NCI-H526 treated with DMSO at 0.1 percent for 48 hours (cell line): ENCODE data around the gene IGLON5.

ENCODE experiments used
- DNase-seq: peaks from one replicate; lab custom pipeline; 2025; lab: John Stamatoyannopoulos, UW

The IGLON5 gene

GRCh38 chr19:51365211-51365964 lies 53.9 kb downstream of the IGLON5 start:
- DNase-seq = no peak

GRCh38 chr19:51365965-51366388 lies 54.5 kb downstream of the IGLON5 start, which contains the start of gene ETFB:
TSS of gene ETFB (minus strand) at chr19:51366388. CDS start at chr19:51366326, 62 bp downstream.
- no peak for DNase-seq

GRCh38 chr19:51366389-51367254 lies 55.2 kb downstream of the IGLON5 start:
- peak; percentile 98 for DNase-seq

DNA sequence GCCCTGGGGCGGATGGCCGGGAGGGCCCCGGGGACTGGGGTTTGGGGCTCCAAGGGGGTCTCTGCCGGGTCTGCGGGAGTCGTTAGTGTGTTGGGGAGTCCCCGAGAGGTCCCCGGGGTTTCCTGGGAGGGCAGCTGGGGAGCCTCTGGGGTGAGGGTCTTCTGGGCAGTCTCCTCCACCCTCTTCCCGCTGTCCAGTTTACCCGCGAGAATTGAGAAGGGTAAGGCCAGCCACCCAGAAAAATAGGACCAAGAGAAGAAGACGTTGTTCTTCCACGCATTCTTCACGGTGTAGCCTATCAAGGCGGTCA lies 55.8 kb downstream of the IGLON5 start:
- DNase-seq = no peak

DNA sequence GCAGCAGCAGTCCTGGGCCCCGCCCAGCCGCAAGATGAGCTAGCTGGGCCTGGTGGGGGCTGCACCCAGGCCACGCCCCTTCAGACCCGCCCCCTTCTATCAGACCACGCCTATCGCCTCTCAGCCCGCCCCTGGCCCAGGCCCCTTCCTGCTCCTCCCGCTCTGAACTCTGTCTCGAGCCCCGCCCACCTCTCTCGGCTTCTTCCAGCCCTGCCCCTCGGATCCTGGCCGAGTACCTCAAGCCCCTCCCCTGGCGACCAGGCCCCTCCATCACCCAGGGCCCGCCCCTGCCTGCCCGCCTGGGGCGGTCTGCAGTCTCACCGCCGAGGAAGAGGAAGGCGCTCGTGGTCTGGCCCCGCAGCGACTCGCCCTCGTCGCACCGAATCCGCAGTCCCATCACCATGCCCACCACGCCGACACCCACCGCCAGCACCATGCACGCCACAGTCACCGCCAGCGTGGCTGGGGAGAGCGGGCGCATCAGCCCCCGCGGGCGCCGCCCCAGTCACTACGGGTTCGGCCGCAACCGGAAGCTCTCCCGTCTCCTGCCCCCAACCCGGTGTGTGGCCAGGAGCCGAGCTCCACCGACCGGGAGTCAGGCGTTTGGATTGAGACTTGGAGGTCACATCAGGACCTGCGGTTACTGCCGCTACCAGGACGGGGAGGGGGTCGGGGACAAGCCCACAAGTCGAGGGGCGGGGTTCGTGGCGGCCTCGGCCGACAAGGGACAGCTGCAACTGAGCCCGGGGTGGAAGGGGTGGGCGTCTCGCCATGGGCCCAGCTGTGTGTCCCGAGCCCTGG lies 56.3 kb downstream of the IGLON5 start:
- DNase-seq = peak; percentile 97

- DNase-seq = no peak
Observed at GRCh38 chr19:51368366-51369282, 57.2 kb downstream of the IGLON5 start, which contains the start of gene CLDND2. TSS of gene CLDND2 (minus strand) at chr19:51369003. CDS start at chr19:51368577, 426 bp downstream.

DNA sequence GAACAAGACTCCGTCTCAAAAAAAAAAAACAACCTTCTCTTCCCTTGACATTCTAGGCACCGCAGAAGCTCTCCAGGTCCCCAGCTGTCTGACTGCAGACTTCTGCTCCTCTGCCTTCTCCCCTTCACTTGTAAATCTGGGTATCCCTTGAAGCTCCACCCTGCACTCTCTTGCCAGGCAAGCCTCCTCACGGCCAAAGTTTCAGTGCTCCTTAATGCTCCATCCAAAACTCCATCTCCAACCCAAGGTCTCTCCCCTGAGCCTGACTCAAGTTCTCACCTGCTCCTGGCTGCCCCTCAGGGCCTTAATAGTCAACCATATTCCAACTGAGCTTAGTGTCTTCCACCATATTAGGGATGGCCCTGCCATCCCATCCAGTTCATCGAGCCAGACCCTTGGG lies 58.8 kb downstream of the IGLON5 start:
- no peak for DNase-seq

DNA sequence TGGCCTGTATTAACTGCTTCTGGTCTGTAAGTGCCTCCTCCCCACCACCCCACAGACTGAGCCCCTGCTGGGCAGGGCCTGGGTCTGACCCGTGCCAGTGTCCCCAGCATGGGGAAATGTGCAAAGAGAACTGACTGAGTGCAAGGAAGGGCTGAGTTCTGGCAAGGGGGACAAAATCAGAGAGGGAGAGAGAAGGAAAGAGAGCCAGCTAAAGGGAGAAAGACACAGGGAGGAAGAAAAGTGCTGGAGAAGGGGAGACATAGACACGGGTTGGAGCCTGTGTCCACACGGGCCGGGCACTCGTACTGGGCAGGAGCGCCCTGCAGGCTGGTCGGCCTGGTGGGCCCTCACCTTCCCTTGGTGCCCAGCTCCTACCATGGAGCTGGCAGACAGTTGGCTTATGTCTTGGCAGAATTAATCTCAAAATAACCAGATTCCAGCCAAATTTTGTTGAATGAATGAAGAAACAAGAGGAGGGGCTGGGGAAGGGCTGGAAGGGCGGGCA lies 59.8 kb downstream of the IGLON5 start:
- no peak for DNase-seq

- DNase-seq = no peak
Observed at GRCh38 chr19:51372021-51372648, 60.7 kb downstream of the IGLON5 start.

DNA sequence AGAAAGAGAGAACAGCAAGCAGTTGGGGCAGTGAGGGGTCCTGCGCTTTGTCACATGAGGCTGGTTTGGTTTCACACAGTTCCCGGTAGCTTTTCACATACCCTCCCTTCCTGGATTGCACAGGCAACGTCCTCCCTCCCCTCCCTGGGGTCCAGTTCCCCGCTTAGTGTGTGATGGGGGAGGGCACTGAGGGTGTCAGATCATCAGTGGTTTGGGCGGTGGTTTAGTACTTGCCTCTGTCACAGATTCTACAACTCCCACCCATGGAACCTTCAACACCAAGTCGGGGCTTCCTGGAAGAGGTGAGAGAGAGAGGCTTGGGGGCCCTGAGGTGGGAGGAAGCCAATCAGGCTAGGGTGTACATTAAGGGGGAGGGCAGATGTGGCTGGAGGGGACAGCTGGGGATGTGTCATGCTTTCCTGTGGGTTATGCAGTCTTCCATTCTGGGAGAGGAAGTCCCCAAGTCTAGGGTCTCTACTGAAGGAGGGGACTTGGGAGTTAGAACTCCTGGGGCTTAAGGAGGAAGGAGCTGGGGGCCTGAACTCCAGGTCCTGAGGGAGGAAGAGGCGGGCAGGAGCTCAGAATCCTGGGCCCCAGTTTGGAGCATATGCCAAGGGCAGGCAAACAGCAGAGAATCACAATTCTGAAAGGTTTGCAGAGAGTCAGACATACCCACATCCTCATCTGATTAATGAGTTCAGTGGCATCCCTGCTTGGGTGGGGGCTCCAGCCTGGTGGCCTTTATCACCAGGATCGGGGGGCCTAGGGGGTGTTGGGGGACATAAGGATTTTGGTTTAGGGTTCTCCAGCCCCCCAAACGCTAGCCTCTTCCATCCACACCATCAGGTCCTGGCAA lies 61.4 kb downstream of the IGLON5 start, which contains the start of gene NKG7:
NKG7 (minus strand) TSS at position 6 of the 856 bp plus-strand sequence. CDS start 119 bp downstream, outside the sequence.
- DNase-seq = no peak

DNA sequence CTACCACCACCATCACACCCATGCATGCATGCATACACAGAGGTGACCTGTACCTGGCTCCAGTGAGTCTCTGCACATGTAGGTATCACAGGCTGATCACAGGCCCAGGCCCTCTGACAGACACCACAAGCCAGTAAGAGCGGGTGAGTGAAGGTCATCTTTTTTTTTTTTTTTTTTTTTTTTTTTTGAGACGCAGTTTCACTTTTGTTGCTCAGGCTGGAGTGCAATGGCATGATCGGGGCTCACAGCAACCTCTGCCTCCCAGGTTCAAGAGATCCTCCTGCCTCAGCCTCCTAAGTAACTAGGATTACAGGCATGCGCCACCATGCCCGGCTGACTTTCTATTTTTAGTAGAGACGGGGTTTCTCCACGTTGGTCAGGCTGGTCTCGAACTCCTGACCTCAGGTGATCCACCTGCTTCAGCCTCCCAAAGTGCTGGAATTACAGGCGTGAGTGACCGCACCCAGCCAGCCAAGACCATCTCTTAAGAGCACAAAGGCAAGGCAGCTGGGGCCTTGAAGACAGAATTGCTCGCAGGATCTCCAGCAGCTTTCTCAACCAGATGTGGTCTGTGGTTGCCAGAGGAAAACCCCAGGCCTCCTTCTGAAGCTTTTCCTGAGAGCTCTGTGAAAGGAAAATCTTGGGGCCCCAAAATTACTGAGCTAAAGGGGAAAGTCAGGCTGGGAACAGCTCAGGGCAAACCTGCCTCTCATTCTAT lies 64.2 kb downstream of the IGLON5 start:
- DNase-seq = no peak

- no peak for DNase-seq
Observed at GRCh38 chr19:51377422-51377821, 66.0 kb downstream of the IGLON5 start.

DNA sequence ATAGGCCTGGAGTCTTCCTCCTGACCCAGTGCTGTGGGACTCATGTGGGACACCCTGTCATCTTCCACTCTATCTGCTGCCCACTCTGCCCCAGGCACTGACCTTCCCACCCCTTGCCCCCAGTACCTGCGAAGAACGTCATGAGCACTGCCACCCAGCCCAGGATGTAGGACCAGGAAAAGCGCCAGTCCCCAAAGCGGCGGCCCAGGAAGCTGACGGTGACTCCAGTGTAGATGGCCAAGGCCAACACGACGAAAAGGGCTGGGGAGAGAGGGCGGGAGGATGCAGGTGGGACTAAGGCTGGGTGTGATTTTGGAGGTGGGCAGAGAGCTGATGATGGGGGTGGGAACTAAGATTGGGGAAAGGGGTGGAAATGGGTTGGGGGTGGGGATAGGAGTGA lies 68.9 kb downstream of the IGLON5 start:
- no peak for DNase-seq
